ENCODE measurements around the gene TNRC6A. TPM values are rescaled to one million over a fixed set of nuclear protein-coding genes. Genes with fewer than 3 reads are reported as not detected.

Gene TNRC6A
- total and polyA plus RNA-seq, 10 of the 15 experiments (the other 5 are each of a cell fraction or from before 2014, with no cell fraction given) = 4.6 to 41.3 (median 29.7) TPM

DNA sequence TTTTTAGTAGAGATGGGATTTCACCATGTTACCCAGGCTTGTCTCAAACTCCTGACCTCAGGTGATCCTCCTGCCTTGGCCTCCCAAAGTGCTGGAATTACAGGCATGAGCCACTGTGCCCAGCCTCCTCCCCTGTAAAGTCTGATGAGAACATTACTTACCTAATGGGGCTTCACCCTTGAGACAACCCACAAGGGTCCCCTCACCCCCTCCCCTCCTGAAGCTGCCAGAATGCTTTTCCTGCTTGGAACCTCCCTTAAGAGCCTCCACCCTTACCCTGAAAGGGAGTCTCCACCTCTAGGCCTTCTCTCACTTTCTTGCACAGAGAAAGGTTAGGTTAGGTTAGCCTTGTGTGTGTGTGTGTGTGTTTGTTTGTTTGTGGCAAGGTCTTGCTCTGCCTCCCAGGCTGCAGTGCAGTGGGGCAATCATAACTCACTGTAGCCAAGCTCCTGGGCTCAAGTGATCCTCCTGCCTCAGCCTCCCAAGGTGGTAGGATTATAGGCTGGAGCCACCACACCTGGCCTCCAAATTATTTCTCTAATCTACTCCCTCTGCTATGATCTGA lies 125.2 kb downstream of the TNRC6A start:
- no peaks in the 10 kb centered on the region for H3K36me3 ChIP-seq (ENCODE audit: control insufficient read depth in 2 of 2, insufficient read depth in 2 of 2, low read length in 1 of 2)
- ATAC-seq (no peak), FAIRE-seq (no peak), DNase-seq (ENCODE audit: low read depth, low spot score) (no peak)
- H3K4me2 ChIP-seq (ENCODE audit: control insufficient read depth, insufficient read depth) = no peak overlapping the region
- H2AFZ ChIP-seq (ENCODE audit: control insufficient read depth, low read depth, low read length) = no peak overlapping the region
- no peak overlapping the region for H3K27ac ChIP-seq (ENCODE audit: control insufficient read depth, insufficient read depth)
- no peak overlapping the region for H3K4me3 ChIP-seq
- no TSS peak for BruUV-seq (replicated peaks)
- H3K9me3 ChIP-seq (replicated peaks; ENCODE audit: control insufficient read depth, insufficient read depth, low read length) = no peaks in the 10 kb centered on the region
- H3K4me1 ChIP-seq (ENCODE audit: control insufficient read depth, insufficient read depth, low read length) = no peaks in the 10 kb centered on the region
- no peak overlapping the region for H3K9ac ChIP-seq (ENCODE audit: control insufficient read depth, insufficient read depth, low read length)
- ChIA-PET SMC1A (ENCODE audit: uncharacterized antibody, unreplicated experiment) (no interaction called here), RAD21 (ENCODE audit: unreplicated experiment) (no interaction called here), POLR2A (no interaction called here), CTCF (no interaction called here)
- in situ Hi-C loops (cut with MboI) = no loop called here
- no peaks in the 10 kb centered on the region for H3K79me2 ChIP-seq (ENCODE audit: control insufficient read depth, insufficient read depth, low read length)
- H4K20me1 ChIP-seq (ENCODE audit: control insufficient read depth, insufficient read depth) = no peaks in the 10 kb centered on the region
- no peaks in the 10 kb centered on the region for H3K27me3 ChIP-seq (replicated peaks in 1 of 2; ENCODE audit: control insufficient read depth in 2 of 2, insufficient read depth in 2 of 2, low read length in 1 of 2)
- no peak for TF ChIP-seq CEBPB (IDR thresholded peaks at IDR 0.05; ENCODE audit: borderline replicate concordance in 1 of 2, low read depth in 2 of 2, low read length in 2 of 2)
- no peak for TF ChIP-seq RELA (IDR thresholded peaks at IDR 0.05; ENCODE audit: borderline replicate concordance, partially characterized antibody)
- no peak for TF ChIP-seq ZNF207 (IDR thresholded peaks at IDR 0.05; ENCODE audit: borderline replicate concordance)
- no peak for TF ChIP-seq ZSCAN29 (IDR thresholded peaks at IDR 0.05)
- no peak for TF ChIP-seq RB1 (IDR thresholded peaks at IDR 0.05; ENCODE audit: borderline replicate concordance)
- TF ChIP-seq IKZF1 (conservative IDR thresholded peaks at IDR 0.05) = no peak
- intact Hi-C loops (cut with micrococcal nuclease; ENCODE audit: unreplicated experiment) = no loop called here

GRCh38 chr16:24855678-24856077 lies 126.2 kb downstream of the TNRC6A start:
- Histone ChIP-seq H4K20me1 (ENCODE audit: control insufficient read depth, insufficient read depth) (no peaks in the 10 kb centered on the region), H3K4me2 (ENCODE audit: control insufficient read depth, insufficient read depth) (no peak overlapping the region), H3K4me1 (ENCODE audit: control insufficient read depth, insufficient read depth, low read length) (no peaks in the 10 kb centered on the region), H3K27ac (ENCODE audit: control insufficient read depth, insufficient read depth) (no peak overlapping the region), H3K9ac (ENCODE audit: control insufficient read depth, insufficient read depth, low read length) (no peak overlapping the region), H3K4me3 (no peak overlapping the region), H2AFZ (ENCODE audit: control insufficient read depth, low read depth, low read length) (no peak overlapping the region), H3K27me3 (replicated peaks in 1 of 2; ENCODE audit: control insufficient read depth in 2 of 2, insufficient read depth in 2 of 2, low read length in 1 of 2) (no peaks in the 10 kb centered on the region), H3K9me3 (replicated peaks; ENCODE audit: control insufficient read depth, insufficient read depth, low read length) (no peaks in the 10 kb centered on the region), H3K79me2 (ENCODE audit: control insufficient read depth, insufficient read depth, low read length) (no peaks in the 10 kb centered on the region), H3K36me3 (ENCODE audit: control insufficient read depth in 2 of 2, insufficient read depth in 2 of 2, low read length in 1 of 2) (no peaks in the 10 kb centered on the region)
- ChIA-PET RAD21 (ENCODE audit: unreplicated experiment) (no interaction called here), CTCF (no interaction called here), POLR2A (no interaction called here), SMC1A (ENCODE audit: uncharacterized antibody, unreplicated experiment) (interaction anchor here (0.6 kb wide), 1 partner anchor 785 kb away, joined by 3 read pairs; no protein-coding TSS in a partner anchor)
- 48% methylated on average over 5 of the region's 5 CpGs for whole genome bisulfite sequencing (ENCODE audit: insufficient coverage, insufficient replicate concordance, low lambda C conversion rate, missing lambda C conversion rate)
- in situ Hi-C loops (cut with MboI) (no loop called here), intact Hi-C loops (cut with micrococcal nuclease; ENCODE audit: unreplicated experiment) (no loop called here)
- DNase-seq (ENCODE audit: low read depth, low spot score) (no peak), FAIRE-seq (no peak), ATAC-seq (no peak)
- BruUV-seq (replicated peaks) = no TSS peak
- TF ChIP-seq NBN (IDR thresholded peaks at IDR 0.05) = no peak
- no peak for TF ChIP-seq CHD1 (IDR thresholded peaks at IDR 0.05; ENCODE audit: low read depth, low read length)
- no peak for TF ChIP-seq JUNB (IDR thresholded peaks at IDR 0.05)
- TF ChIP-seq KLF5 (IDR thresholded peaks at IDR 0.05; ENCODE audit: partially characterized antibody) = no peak
- no peak for TF ChIP-seq TCF3 (IDR thresholded peaks at IDR 0.05; ENCODE audit: borderline replicate concordance, insufficient read depth, low read depth, low read length)
- no peak for TF ChIP-seq TCF7 (IDR thresholded peaks at IDR 0.05; ENCODE audit: borderline replicate concordance)
- no peak for TF ChIP-seq YY1 (IDR thresholded peaks at IDR 0.05; ENCODE audit: low read depth, low read length)
- TF ChIP-seq GABPA (IDR thresholded peaks at IDR 0.05; ENCODE audit: low read depth) = no peak
- no peak for TF ChIP-seq ZBTB33 (IDR thresholded peaks at IDR 0.05)
- no peak for TF ChIP-seq E2F4 (IDR thresholded peaks at IDR 0.05; ENCODE audit: low read depth, low read length)
- no peak for TF ChIP-seq ESRRA (IDR thresholded peaks at IDR 0.05; ENCODE audit: low read length)
